HCT116 (cell line): ENCODE results near the gene LARP1. TPM values are rescaled to one million over a fixed set of nuclear protein-coding genes. Genes with fewer than 3 reads are reported as not detected.
"Not testable (repeated sequence)": the region's sequence is repeated elsewhere in the genome, so short reads cannot be mapped to it uniquely, and the experiment has no call there.

Source experiments
- ATAC-seq: fragments of 200-7000 bp; cut with Tn5 transposase; 2 replicates; pipeline ENCODE4 v1.9.1; 2020; ENCODE audit warnings: mild to moderate bottlenecking, moderate library complexity
- BruUV-seq: library from RNA; stranded (reverse); fragments of 400-500 nt; replicated peaks from 2 replicates; lab custom pipeline; 2021; lab: Mats Ljungman, UMichigan
- CTCF ChIA-PET: fragments of 300-600 bp; sonication (Branson Sonifier 250); formaldehyde crosslinking; loops from one replicate; lab custom pipeline; 2021; ENCODE audit warnings: antibody characterized with exemption; lab: Charles Lee
- POLR2A ChIA-PET: fragments of 300-600, 350-600 bp; sonication (Branson Sonifier 250); formaldehyde crosslinking; loops from one replicate; lab custom pipeline; 2021; ENCODE audit warnings: antibody characterized with exemption; lab: Charles Lee
- RAD21 ChIA-PET, 2 experiments: fragments of 300-600 bp; sonication (Branson Sonifier 250); formaldehyde crosslinking; loops; one replicate each; lab custom pipeline; 2023; ENCODE audit warnings: low total read pairs in 2 of 2; ENCODE audit not compliant: uncharacterized antibody in 2 of 2, unreplicated experiment in 2 of 2, low non-redundant PET in 1 of 2; lab: Charles Lee
- DNase-seq: peaks from one replicate; pipeline ENCODE4 v3.0.0-alpha.2; 2010; ENCODE audit warnings: low read depth, low spot score
- H2AFZ ChIP-seq: fragments of 200-600 bp; shearing (Covaris generic), sonication (generic); 2 replicates; pipeline ENCODE4 v1.6.1; 2017; ENCODE audit warnings: low read depth, mixed run types, mixed read lengths, antibody characterized with exemption, low read length; ENCODE audit not compliant: poor library complexity, severe bottlenecking
- H3K27ac ChIP-seq: 2 replicates; pipeline ENCODE4 v1.5.1; 2012; ENCODE audit warnings: low read depth, low read length
- H3K27me3 ChIP-seq: fragments of 200-600 bp; sonication (generic); 2 replicates; pipeline ENCODE4 v1.6.1; 2016; ENCODE audit warnings: mixed run types, low read length, mixed read lengths; ENCODE audit not compliant: insufficient read depth
- H3K36me3 ChIP-seq, 2 experiments: fragments of 200-500 bp in 1 of 2; fragments of 200-600 bp in 1 of 2; sonication (Bioruptor generic) in 1 of 2; sonication (generic) in 1 of 2; 2 replicates each; pipeline versions ENCODE4 v1.5.1 to v1.6.1; 2014 to 2016; ENCODE audit warnings: low read length in 2 of 2, inconsistent platforms in 1 of 2, mixed read lengths in 1 of 2, mixed run types in 1 of 2; ENCODE audit not compliant: insufficient read depth in 2 of 2, control insufficient read depth in 1 of 2
- H3K4me1 ChIP-seq, 2 experiments: fragments of 200-600 bp in 1 of 2; sonication (generic) in 1 of 2; 2 replicates each; pipeline versions ENCODE4 v1.5.1 to v1.6.1; 2012 to 2017; ENCODE audit warnings: low read length in 2 of 2, inconsistent platforms in 1 of 2, mild to moderate bottlenecking in 1 of 2, mixed read lengths in 1 of 2, mixed run types in 1 of 2, moderate library complexity in 1 of 2; ENCODE audit not compliant: insufficient read depth in 2 of 2, control insufficient read depth in 1 of 2
- H3K4me2 ChIP-seq: fragments of 200-600 bp; sonication (generic); 2 replicates; pipeline ENCODE4 v1.6.1; 2017; ENCODE audit warnings: mixed run types, low read length, mixed read lengths
- H3K4me3 ChIP-seq, 2 experiments: fragments of 200-600 bp in 1 of 2; sonication (generic) in 1 of 2; replicated peaks in 1 of 2; 2 replicates each; pipeline ENCODE4 v1.5.1; 2011 to 2016; ENCODE audit warnings: low read length in 2 of 2, control low read depth in 1 of 2, low read depth in 1 of 2, mild to moderate bottlenecking in 1 of 2, mixed read lengths in 1 of 2, mixed run types in 1 of 2
- H3K79me2 ChIP-seq: fragments of 200-600 bp; sonication (generic); 2 replicates; pipeline ENCODE4 v1.6.1; 2017; ENCODE audit warnings: mild to moderate bottlenecking, mixed run types, low read length, moderate library complexity, mixed read lengths; ENCODE audit not compliant: insufficient read depth
- H3K9ac ChIP-seq: fragments of 200-600 bp; sonication (generic); 2 replicates; pipeline ENCODE4 v1.6.1; 2016; ENCODE audit warnings: low read length, mixed read lengths
- H3K9me2 ChIP-seq: fragments of 200-600 bp; sonication (generic), shearing (Covaris generic); 2 replicates; pipeline ENCODE4 v1.6.1; 2017; ENCODE audit warnings: mixed run types, mild to moderate bottlenecking, moderate library complexity; ENCODE audit not compliant: insufficient read depth
- H3K9me3 ChIP-seq, 2 experiments: fragments of 200-500 bp in 1 of 2; fragments of 200-600 bp in 1 of 2; sonication (Bioruptor generic) in 1 of 2; sonication (generic) in 1 of 2; 2 replicates each; pipeline ENCODE4 v1.6.1; 2014 to 2017; ENCODE audit warnings: low read length in 2 of 2, mixed read lengths in 2 of 2, inconsistent platforms in 1 of 2, low read depth in 1 of 2, mild to moderate bottlenecking in 1 of 2, mixed run types in 1 of 2, moderate library complexity in 1 of 2; ENCODE audit not compliant: control insufficient read depth in 1 of 2, insufficient read depth in 1 of 2
- H4K20me1 ChIP-seq: fragments of 200-600 bp; sonication (generic), shearing (Covaris generic); 2 replicates; pipeline ENCODE4 v1.6.1; 2017; ENCODE audit warnings: mixed run types, mild to moderate bottlenecking, moderate library complexity; ENCODE audit not compliant: insufficient read depth
- CBX3 ChIP-seq: IDR thresholded peaks from 2 replicates; pipeline ENCODE4 v1.6.1; 2012; ENCODE audit warnings: low read depth
- EGR1 ChIP-seq: IDR thresholded peaks from 2 replicates; pipeline ENCODE4 v1.6.1; 2012; ENCODE audit warnings: low read depth
- EZH2 ChIP-seq: fragments of 200-600 bp; sonication (generic); IDR thresholded peaks from 2 replicates; pipeline ENCODE4 v1.6.1; 2017; ENCODE audit warnings: antibody characterized with exemption, mixed run types
- FOSL1 ChIP-seq: IDR thresholded peaks from 2 replicates; pipeline ENCODE4 v1.6.1; 2012; ENCODE audit warnings: low read depth
- RAD21 ChIP-seq: IDR thresholded peaks from 2 replicates; pipeline ENCODE4 v1.6.1; 2012; ENCODE audit warnings: low read depth, mild to moderate bottlenecking
- REST ChIP-seq: IDR thresholded peaks from 2 replicates; pipeline ENCODE4 v1.6.1; 2012; ENCODE audit warnings: low read depth
- SP1 ChIP-seq: IDR thresholded peaks from 2 replicates; pipeline ENCODE4 v1.6.1; 2012; ENCODE audit warnings: low read depth
- SRF ChIP-seq: IDR thresholded peaks from 2 replicates; pipeline ENCODE4 v1.6.1; 2012; ENCODE audit warnings: low read depth
- YY1 ChIP-seq: IDR thresholded peaks from 2 replicates; pipeline ENCODE4 v1.6.1; 2011; ENCODE audit warnings: low read length, low read depth, moderate library complexity, mild to moderate bottlenecking; ENCODE audit not compliant: insufficient replicate concordance; ENCODE audit errors: extremely low read depth
- ZFX ChIP-seq: fragments of 450-650 bp; IDR thresholded peaks from 2 replicates; pipeline ENCODE4 v1.6.1; 2017
- intact Hi-C: fragments of 100-400 bp; cut with micrococcal nuclease; formaldehyde crosslinking; loops from 2 replicates; pipeline ENCODE4 v1.10.0; 2022
- total RNA-seq: library from RNA; stranded (reverse); gene quantifications from one replicate; pipeline ENCODE4 v1.2.1, GENCODE V29; 2021; ENCODE audit not compliant: unreplicated experiment

The LARP1 gene
- total RNA-seq, 1 experiment from 2014 or later: 201 TPM

DNA sequence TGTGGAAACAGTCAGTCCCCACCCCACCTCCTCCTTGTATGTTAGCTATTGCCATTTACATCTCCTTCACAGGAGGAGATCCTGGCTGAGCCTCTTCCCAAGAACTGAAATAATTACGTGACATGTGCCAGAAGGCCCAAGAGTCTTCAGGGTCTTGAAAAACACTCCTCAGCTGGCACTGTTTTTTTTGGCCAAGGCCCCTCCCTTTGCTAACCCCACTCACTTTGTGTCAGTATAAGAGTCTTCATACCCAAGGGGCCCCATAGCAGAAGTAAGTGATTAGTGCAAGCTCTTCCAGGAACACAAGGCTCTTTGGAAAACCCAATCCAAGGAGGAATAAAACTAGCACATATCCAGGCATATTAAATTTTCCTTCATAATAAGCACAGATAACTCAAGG is 5.7 kb upstream of the LARP1 start (continued):
- no peak for TF ChIP-seq RAD21
- no peak for TF ChIP-seq ZFX
- TF ChIP-seq CBX3: no peak
- TF ChIP-seq EZH2: no peak
- no peak for TF ChIP-seq YY1
- TF ChIP-seq FOSL1: no peak
- no peak for TF ChIP-seq SRF

- DNase-seq, H3K27me3 ChIP-seq, H2AFZ ChIP-seq, H3K9me2 ChIP-seq, ATAC-seq, H3K4me2 ChIP-seq, RAD21 ChIA-PET, POLR2A ChIA-PET, H3K9me3 ChIP-seq, H3K9ac ChIP-seq, H3K36me3 ChIP-seq, CTCF ChIA-PET, H3K27ac ChIP-seq, intact Hi-C loops, BruUV-seq, H3K4me3 ChIP-seq, H4K20me1 ChIP-seq: not testable (repeated sequence)
- peaks cover 8 to 18% of the 10 kb centered on the region in 2 experiments; a peak in 3 of 4 replicates for H3K4me1 ChIP-seq
- peaks cover 13% of the 10 kb centered on the region for H3K79me2 ChIP-seq
Measured at GRCh38 chr5:154750641-154751040, 4.5 kb upstream of the LARP1 start.

GRCh38 chr5:154751854-154752253 is 3.3 kb upstream of the LARP1 start:
- intact Hi-C loops: no loop called here
- POLR2A ChIA-PET: no interaction called here
- no TSS peak for BruUV-seq

More at GRCh38 chr5:154751854-154752253, 3.3 kb upstream of the LARP1 start:
- ATAC-seq (no peak), DNase-seq (no peak)
- Histone ChIP-seq H3K79me2 (peaks cover 26% of the 10 kb centered on the region), H4K20me1 (no peaks in the 10 kb centered on the region), H3K36me3 (no peaks in the 10 kb centered on the region), H3K4me1 (peaks cover 8 to 18% of the 10 kb centered on the region in 2 experiments; a peak in 3 of 4 replicates), H3K9me2 (no peaks in the 10 kb centered on the region), H3K4me3 (no peak overlapping the region), H3K27me3 (no peaks in the 10 kb centered on the region), H3K9me3 (no peaks in the 10 kb centered on the region), H3K9ac (no peak overlapping the region), H3K27ac (no peak overlapping the region), H3K4me2 (no peak overlapping the region), H2AFZ (no peak overlapping the region)
- RAD21 ChIA-PET: no interaction called here
- TF ChIP-seq EGR1: no peak
- TF ChIP-seq SP1: no peak
- TF ChIP-seq REST: no peak
- CTCF ChIA-PET: no interaction called here
